HG03066 (cell line): ENCODE results near the gene RASSF4.

Experiments
- ATAC-seq: cut with Tn5 transposase; IDR thresholded peaks from one replicate; pipeline ENCODE4 v1.9.1; 2021; ENCODE audit warnings: low read depth; ENCODE audit not compliant: unreplicated experiment

Gene RASSF4

DNA sequence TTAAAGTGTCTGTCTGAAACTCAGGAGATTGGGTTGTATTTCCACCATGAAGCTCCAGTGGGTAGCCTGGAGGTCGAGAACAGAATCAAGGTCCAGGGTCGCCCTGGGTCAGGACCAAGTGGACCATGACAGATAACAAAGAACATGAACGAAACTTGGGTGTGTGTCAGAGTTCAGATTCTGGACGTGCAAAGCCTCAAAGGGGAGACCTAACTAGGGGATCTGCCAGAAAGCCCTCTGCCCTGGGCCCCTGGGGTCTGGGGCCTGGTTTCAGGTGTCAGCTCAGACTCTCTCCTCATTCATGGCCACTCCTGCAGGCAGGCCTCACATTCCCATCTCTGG is 1.6 kb downstream of the RASSF4 start:
- no peak for ATAC-seq

DNA sequence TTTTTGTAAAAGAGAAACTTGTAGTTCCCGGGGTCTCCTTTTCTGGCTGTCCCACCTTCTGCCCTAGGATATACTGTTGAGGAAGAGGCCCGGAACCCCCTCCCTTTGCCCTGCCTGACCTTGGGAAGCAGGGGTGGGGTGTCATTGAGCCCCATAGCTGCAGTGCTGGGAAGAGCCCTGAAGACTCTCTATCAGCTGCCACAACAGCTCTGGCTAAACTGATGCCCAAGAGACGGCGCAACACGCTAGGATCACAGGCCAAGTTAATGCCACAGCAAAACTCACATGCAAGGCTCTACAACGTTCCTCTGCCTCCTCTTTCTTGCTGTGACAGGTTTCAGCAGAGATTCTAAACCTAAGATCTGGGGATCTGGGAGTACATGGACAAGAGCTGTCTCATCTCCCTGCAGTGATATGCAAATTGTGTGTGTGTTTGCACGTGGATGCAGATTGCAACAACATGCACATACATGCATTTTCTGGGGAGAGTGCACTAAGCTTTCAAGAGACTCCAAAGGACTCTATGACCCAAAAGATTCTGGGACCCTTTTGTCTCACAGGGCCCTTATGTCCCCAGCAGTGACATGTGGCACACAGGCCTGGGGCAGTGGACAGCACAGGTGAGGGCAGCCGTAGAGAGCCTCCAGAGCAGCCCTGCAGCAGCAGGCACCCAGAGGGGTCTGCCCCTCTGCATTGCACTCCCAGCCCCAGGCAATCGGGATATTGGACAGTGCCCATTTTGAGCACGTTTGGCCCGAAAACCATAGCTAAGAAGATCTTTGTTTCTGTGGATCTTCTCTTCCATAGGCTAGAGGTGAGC is 2.5 kb downstream of the RASSF4 start:
- ATAC-seq, result no peak

DNA sequence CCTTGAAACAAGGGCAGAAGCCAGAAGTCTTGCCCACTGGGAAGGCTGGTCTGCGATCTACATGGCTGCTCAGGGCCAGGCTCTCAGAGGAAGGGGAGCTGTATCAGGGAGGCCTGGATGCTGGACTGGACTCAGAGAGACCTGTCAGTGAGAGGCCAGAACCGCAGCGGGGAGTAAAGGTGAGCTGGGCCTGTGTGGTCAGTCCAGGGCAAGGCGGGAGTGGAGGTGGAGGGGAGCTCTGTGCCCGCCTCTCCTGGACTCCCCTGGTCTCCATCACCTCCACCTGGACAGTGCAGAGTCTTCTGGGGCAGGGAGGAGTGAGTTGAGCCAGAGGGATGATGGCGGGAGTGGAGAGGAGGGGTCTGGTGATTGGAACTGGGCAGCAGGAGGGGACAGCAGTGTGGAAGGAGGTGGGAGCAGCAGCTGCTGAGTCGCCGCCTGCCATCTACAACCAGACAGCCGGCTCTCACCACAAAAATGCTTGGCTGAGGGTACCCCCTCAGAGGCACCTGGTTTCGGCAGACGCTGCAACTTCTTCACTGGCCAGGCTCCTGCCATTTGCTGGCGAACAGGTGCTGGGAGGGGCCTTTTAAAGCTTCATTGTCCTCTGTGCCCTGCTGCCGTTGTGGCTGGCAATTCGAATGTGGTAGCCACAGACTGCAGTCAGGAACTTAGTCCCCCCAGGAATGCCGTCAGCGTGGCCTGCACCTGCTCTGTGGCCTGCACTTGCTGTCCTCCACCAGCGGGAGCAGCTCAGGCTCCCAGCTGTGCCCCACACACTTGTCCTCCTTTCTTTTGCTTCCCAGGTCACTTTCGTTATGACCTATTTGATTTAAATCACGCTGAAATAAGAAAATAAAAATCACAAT is 3.5 kb downstream of the RASSF4 start:
- no peak for ATAC-seq

DNA sequence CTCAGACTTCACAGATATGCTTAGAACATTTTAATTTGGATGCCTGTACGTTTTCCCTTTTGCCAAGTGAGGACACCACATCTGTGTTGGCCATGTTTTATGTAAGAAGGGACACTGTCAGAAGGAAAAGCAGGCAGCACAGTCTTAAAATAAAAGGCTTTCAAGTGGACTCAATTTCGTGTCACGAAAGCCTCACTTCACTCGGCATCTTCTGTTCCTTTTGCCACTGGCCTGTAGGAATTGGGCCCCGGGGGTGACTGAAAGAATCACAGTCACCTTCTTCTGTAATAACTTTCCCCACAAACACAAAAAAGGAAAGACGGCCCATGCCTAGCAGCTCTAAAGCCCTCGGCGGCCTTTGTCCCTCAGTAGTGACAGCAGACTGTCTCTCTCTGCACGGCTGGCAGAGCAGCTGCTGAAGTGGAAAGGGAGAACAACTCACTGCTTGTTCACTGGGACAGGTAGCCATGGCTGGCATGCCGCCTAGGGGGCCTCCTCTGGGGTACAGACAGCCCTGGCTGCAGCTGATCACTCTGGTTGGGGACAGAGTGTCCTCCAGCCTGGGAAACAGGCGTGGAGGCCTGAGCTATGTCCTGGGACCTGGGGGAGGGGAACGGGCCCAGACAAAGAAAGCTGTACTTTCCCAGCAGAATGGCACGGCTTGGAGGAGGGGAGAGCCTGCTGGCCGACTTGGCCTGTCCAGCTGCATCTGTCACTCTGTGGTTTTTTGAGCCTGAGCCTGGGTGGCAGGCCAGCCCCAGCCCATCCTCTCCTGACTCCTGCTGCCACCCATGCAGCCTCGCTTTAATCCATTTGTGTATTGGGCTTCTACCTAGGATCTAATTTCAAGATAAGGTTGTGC is 4.4 kb downstream of the RASSF4 start:
- ATAC-seq, result no peak

DNA sequence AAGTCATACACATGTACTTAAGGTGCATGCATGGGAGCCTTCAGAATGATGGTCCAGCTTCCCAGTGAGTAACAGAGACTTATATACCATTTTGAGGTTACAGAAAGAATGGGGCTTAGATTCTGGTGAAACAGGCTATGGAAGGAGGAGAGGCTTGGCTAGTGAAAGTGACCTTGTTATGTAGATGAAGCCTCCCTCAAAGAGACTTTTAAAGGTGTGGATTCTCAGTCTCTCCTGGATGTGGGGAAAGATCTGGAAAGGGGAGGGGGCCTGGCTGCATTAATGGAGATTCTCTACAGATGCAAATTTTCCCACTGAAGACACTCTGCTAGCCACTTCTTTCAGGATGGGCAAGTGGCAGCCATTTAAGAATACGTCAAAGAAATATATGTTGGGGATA is 5.5 kb downstream of the RASSF4 start:
- ATAC-seq, result no peak

DNA sequence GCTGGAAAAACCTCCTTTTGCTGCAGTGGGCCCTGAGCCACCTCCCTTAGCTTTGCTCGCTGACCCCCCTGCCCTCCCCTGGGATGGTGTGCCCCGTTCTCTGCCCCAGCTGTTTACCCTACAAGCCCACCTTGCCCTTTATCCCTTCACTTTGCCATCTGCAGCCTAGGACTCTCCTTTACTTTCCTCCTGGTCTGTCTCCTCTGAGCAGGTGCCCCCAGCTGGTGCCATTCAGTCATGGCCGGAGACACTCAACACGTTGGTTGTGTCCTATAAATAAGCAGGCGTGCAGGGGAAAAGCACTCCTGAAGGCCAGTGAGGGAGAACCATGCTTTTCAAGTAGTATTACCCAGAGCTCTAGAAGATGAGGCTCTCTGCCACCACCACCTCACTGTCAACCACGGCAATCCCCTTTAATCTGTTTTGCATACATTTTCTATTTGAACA is 6.1 kb downstream of the RASSF4 start:
- ATAC-seq, result no peak

DNA sequence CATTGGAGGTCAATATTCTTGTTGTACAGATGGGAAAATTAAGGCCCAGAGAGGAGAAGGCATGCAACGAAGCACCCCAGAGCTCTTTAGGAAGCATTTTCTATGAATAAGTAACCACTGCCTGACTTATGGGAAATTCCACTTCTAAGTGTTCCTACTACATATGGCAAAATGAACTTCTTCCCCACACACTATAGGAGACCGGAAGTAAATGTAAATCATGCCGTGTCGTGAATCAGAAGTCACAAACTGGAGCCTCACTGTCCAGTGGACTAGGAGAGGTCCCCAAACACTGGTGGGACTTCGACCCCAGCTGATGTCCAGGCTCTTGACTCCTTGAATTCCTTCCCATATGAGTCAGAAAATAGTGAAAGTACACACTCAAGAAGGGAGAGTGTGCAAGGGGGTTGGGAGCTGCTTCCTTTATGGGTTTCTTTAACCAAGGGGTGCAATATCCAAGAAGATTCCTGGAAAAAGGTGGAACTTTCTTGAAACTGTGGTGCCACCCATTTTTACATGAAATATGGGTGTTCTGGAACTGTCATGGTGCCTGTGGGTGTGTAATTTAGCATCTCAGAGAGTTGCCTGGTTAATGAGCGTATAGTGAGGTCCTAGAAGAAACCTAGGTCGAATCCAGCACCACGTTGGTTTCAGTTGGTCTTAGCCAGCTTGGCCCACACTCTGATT is 6.7 kb downstream of the RASSF4 start:
- ATAC-seq, result no peak

DNA sequence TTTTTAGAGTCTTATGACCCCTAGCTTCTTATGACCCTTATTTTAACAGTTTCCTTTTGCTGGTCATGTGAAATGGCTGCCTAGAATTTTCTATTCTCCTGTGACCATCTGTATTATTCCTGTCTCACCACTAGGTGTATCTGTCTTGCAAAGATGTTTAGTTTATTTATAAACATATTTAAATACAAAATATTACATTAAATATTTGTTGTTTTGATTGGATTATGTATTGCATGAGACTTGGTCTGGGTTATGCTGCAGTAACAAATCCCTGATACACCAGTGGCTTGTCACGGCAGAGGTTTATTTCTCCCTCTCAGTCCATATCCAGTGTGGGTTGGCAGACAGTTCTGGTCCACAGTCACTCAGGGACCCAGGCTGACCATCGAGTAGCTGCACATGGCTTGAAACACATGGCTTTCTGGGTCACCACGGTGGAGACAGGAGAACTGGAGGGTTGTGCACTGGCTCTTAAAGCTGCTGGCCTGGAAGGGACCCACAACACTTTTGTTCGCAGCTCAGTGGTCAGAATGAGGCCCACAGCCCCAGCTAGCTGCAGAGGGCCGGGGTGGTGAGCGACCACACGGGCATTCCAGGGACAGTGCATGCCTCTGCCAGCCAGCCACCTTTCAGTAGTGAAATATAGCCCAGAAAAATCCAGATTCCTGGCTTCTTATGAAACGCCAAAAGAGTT is 7.4 kb downstream of the RASSF4 start:
- no peak for ATAC-seq

DNA sequence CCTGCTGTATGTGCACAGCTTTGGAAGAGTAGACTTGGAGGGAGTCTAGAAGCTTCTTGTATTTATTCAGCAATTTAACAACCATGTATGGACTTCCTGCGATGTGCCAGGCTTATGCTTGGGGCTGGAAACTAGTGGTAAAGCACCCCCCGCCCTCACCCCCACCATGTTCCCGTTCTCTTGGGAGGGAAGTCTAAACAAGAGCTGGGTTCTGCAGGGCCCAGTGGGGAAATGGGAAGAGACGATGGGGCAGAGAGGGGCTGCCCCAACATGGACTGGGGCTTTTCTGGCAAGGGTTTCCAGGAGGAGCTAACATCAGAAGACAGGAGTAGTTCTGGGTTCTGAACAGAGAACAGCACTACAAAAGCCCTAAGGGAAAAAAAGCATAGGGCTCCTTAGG is 8.0 kb downstream of the RASSF4 start:
- no peak for ATAC-seq

DNA sequence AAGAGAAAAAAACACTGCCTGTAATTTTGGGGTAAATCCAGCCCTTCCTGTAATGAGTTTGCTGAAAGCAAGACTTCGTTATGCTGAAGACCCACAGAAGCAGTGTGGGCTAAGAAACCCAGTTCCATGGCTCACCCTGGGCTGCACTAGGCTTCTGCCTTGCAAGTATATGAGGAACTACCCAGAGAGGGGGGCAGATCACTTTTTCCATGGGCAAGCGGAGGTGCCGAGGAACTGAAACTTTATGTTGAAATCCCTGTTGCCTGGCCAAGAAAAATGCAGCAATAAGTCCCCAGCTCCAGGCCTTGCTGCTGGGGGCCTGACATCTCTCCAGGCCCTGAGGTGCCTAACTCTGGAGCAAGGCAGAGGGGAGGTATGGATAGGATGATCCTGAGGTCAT is 8.5 kb downstream of the RASSF4 start:
- ATAC-seq, result no peak

DNA sequence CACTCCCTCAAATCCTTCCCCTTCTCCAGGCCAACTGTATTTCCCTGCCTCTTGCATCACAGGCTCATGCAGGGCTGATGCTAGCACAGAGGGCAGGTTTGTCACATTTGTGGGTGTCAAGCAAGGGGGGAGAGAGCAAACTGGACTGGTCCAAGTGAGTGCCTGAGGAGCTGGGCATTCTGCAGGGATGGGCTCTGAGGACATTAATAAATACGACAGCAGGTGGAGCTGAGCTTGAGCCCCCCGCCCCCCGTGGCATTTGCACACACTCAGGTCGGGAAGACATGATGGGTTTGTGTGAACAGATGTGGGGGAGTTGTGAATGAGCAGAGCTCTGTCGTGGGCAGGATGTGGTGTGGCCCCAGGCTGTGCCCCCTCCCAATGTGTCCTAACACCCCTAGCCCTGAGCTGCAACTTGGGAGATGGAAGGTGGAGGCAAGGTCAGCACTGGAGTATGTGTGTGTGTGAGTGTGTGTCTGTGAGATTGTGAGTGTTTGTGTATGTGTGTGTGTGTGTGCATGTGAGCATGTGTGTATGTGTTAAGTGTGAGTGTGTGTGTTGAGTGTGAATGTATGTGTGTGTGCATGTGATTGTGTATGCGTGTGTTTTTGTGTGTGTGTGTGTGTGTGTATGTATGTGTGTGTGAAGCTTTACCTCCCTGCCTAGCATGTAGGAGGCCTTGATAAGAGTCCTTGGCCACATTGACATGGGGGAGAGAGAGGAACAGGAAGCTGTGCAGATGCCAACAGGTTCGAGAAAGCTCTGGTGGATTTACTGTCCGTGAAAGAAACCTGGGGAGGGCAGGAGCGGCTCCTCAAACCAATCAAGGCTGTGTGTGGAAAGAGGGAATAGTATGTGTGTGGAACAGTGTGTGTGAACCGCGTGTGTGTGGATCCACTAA is 9.1 kb downstream of the RASSF4 start:
- ATAC-seq, result no peak

DNA sequence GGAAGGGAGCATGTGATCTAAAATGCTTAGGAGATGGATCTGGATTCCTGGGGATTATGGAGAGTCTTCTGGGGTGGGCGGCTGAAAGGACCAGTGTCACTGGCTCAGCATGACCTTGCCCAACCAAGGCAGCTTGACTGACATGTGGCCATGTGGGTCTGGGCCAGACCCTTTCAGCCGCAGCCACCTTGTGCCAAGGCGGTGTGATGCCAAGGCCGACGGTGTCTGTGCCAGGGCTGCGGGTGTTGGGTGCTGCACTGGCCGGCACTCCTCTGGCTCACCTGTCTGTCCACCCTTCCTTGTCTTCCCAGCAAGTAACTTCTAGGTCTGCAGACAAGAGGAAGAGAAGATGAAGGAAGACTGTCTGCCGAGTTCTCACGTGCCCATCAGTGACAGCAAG is 10.3 kb downstream of the RASSF4 start:
- ATAC-seq, result no peak

DNA sequence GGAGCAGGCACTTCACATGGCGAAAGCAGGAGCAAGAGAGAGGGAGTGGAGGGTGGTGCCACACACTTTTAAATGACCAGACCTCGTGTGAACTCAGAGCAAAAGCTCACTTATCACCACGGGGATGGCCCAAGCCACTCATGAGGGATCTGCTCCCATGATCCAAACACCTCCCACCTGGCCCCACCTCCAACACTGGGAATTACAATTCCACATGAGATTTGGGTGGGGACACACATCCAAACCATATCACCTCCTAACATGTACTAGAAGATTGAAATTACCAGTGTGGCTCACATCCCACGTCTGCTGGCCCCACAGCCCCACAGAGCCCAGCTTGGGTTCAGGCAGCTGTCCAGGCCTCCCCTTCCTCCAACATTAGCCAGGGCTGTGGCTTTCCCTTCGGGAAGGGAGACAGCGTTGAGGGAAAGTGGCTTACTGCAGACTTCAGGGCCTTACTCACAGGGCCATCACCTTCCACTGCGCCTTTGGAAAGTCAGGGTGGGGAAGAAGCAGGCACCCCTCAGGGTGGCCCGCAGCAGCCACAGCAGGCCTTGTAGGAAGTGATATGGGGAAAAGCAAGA is 11.3 kb downstream of the RASSF4 start:
- ATAC-seq, result no peak

DNA sequence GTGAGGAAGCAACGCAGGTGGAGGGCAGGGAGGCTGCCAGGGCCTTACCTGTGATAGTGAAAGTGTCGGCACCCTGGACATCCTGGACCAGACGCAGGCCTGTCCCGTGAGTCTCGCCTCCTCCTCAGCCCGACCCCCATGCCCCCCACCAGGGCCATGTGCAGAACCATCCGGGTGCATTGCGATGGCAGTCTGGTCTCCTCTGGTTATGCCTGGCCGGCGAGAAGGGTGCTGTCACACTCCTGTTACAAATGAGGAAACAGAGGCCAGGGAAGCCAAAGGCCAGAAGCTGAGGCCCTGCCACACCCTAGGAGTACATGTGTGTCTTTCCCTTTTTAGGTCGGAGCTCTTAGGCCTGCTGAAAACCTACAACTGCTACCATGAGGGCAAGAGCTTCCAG is 11.8 kb downstream of the RASSF4 start:
- no peak for ATAC-seq

DNA sequence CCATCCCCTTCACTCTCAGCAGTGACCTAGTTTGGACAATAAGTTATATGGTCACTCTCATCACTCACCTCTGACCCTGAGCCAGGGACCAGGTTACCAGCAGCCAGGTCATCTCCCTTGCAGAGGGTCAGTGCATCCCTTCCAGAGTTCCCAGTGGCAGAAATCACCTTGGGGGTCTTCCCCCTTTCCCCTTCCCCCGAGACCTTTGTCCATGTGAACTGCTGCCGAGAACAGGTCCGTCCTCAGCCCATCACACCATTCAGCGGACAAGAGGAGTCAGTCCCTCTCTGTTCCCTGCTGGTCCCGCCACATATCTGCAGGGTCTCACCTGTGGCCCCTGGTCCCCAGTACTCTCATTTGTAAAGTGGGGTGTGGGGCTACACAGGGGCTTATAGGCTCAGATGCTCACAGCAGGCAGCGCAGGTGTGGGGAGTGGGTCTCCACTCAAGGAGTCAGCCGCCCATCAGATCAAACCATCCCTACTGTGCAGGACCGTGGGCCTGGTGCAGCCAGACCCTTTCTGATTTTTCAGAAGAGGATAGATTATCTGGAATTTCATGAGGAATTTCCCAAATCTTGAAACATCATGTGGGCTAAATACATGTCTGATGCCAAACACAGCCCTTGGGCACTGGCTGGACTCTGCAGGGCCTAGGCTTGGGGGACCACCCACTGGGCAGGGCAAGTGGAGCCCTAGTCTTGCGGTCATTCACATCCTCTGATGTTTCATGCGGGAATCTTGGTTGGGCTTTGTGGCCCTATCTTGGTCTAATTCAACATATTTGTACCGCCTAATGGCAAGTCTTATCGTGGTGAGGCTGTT is 12.5 kb downstream of the RASSF4 start:
- no peak for ATAC-seq

DNA sequence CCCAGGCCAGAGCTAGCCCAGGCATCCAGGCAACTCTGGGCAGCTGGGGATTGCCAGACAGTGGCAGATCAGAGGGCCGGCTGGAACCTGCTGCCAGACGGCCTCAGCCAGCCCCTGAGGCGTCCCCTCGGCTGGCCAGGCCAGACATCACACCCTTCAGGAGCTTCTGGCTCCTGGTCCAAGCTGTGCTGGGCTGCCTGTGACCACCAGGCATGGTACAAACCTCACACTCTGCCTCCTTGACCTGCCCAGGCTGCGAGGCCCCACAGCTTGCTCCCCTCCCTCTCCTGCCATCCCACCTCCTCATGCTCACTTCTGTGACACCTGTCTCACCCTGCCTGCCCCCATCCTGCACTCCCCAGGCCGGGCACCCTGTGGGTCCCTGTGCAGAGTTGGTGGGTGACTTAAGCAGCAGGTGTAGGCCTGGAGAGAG is 13.3 kb downstream of the RASSF4 start:
- no peak for ATAC-seq

DNA sequence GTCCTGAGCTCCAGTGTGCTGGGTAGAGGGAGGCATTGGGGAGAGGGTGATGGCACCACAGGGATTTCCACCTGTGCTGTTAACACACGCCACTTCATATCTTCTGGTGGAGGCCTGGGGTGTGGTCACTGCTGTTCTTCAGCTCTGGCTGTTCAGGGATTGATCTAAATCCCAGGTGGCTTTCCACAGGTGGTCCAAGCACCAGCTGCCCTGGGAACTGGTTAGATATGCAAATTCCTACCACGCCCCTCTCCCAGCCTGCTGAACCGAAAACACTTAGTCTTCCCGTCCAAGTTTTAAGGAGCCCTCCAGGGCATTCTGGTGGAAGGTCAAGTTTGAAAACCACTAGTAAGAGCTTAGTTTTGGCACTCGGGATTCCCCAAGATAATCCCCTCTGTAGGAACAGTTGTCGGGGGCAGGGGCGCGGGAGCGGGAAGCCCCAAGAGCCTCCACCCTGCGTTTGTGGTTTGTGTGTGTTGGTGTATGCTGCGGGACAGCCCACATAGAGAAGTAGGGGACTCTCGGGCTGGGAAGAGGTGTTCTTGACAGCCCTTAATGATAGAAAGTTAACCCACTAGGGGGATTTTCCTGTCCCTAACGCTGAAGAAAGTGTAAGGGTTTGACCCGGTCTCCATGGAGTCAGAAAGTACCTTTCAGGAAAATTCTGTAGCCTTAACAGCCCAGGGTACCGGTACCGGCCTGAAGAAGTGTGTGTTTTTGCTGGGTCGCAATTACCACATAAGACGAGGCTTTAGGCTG is 13.9 kb downstream of the RASSF4 start:
- ATAC-seq, result no peak
